ENCODE measurements around the gene GPR17.

- TF ChIP-seq EZH2 (IDR thresholded peaks at IDR 0.05; ENCODE audit: insufficient read depth, low read length) = no peak
- TF ChIP-seq CTCF (IDR thresholded peaks at IDR 0.05; ENCODE audit: insufficient read depth, low read depth, low read length) = no peak
Measured at GRCh38 chr2:127688405-127688804, 42.5 kb downstream of the GPR17 start.

Measured in astrocyte (in vitro differentiated cells and primary cell).